NCI-H446 (cell line): ENCODE data around the gene EPB41L4B.

Experiments used
- DNase-seq, 2 experiments: peaks; one replicate each; lab custom pipeline; 2025; lab: John Stamatoyannopoulos, UW

Gene EPB41L4B

DNA sequence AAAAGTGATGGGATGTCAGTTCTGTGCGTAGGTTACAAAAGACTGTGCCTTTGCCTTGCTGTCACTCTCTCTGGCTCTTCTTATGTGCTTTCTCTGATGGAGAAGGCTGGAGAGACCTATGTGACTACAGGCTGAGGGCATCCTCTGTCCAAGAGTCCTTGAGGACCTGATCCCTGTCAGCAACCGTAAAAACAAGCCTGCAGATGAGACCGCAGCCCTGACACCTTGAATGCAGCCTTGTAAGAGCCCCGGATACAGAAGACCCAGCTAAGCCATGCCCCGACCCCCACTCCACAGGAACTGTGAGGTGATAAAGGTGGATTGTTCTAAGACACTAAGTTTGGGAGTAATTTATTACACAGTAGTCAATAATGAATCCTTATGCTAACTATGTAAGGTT is 121.2 kb downstream of the EPB41L4B start:
- DNase-seq = no peak

DNA sequence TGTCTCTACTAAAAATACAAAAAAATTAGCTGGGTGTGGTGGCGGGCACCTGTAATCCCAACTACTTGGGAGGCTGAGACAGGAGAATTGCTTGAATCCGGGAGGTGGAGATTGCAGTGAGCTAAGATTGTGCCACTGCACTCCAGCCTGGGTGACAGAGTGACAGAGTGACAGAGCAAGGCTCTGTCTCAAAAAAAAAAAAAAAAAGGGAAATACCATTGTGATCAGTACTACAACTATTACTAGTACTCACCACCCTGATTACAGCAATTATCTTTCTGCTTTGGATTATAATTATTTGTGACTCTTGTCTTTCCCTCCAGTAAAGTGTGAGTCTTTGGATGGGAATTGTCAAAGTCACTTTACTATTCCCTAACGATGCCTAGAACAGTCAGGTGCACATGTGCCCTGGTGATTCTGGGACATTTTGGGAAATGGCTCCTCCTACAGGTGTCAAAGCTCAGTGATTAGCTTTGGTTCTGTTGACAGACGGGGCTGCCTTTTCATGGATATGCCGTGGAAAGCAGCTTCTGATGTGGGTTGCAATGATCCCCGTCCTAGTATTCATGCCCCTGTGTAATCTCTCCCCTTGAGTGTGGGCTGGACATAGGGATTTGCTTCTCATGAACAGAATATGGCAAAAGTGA is 122.0 kb downstream of the EPB41L4B start:
- DNase-seq = no peak

DNA sequence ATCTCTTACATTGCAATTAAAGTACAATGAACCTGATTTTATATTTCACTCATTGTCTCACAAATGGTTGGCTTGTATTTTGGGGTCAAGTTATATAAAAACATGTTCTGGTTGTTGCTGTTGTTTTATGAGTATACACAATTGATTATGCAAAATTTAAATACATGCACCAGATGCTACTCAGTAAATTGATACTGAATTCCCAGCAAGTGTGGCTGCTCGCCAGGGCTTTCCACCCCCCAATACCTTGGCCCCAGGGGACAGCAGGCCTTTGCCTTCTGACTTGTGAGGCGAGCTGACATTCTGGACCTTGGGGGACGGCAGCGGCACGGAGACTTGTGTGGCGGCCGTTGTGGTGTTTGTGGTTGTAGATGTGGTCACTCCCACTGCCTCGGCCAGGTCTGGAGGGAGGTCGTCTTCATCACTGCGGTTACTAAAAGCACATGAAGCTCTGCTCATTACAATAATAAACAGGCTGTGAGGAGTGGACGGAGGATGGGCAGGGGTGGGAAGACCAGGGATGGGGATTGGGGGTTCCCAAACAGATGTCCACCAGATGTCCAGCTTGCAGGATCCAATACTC is 126.8 kb downstream of the EPB41L4B start:
- DNase-seq = peak in 1 of 2 experiments; percentile 14

DNA sequence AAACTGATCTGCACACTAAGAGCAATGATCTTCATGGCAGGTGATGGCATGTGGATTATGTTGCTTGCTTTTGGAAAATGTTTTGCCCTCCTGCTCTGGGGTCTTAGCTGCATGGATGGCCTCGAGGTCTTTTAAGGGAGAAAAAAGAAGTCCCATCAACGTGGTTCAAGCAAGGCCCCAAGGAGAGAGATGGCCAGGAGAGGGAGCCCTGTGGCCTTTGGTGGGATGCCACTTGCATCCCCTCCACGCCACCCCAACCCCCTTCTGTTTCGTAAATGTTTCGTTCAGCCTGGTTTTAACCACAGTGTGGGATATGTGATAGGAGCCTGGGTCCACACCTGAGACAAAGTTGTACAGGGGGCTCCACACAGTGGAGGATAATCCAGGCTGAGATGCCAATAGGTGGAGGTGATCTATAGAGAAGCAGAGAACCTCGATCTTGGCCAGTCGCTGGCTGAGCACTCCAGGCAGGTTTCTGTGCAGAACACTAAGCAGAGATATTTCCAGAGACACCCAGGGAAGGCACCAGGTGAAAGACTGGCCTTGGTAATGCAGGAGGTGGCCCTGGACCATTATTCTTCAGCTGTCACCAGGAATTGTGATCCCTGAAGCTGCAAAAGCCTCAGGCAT is 128.0 kb downstream of the EPB41L4B start:
- peak in 1 of 2 experiments; percentile 18 for DNase-seq

DNA sequence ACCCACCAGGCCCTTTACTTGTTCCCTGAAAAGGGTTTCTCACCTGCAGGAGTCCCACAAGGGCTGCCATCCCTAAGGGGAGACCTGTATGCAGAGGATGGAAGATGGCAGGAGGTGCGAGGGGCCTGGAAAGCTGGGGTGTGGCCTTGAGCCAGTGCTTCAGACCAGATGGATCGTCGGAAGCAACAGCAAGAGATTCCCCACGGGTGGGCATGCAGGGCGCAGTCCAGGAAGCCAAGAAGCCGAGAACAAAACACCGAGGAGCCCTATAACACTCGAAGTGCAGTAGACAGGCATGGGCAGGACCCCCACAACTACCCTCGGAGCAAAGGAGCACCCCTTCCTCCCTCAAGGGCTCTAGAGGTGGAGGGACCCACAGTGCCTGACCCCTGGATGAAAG is 129.1 kb downstream of the EPB41L4B start:
- no peak for DNase-seq

DNA sequence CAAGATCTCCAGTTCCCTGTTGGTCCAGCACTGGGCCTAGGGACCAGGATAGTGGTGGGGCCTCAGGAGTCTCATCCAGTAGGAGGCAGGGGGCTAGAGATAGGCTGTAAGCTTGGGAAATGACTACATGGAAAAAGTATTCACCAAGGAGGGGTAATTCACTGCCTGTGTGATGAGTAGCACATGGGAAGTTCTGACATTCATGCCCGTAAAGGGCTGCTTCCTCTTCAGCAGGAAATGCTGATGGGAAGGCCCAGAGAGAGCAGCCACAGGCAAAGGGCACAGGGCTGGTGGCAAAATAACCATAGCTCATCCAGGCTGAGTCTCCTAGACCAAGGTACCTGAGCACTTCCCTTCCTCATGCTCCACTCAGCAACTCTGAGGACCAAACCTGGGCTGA is 130.7 kb downstream of the EPB41L4B start:
- DNase-seq = no peak

DNA sequence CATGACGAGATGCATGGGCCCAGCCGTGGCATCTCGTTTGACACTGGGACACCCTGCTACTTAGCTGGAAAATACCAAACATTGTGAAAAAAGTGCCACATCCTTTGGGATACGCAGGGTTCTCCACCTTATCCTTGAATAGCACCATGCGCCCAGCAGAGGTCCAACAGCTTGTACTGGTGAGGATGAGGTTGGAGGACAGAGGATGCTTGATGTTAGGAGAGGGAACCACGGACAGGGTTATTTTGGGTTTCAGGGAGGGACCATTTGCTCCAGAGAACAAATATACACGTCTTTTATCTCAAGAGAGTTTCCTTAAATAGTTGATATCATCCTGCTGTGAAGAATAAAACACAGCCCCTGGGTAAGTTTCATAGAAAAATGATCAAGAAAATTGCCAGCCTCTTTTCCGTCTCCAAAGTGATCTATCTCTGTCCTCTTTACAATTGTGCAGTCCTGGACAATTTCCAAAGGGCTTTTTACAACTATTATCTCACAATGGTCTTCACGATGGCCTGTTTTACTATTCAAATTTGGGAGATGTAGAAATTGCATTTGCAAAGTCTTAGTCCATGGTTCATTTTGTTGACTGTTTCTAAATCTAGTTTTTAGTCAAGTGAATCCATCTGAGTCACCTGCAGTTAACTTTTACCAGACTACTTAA is 133.9 kb downstream of the EPB41L4B start:
- DNase-seq = no peak

DNA sequence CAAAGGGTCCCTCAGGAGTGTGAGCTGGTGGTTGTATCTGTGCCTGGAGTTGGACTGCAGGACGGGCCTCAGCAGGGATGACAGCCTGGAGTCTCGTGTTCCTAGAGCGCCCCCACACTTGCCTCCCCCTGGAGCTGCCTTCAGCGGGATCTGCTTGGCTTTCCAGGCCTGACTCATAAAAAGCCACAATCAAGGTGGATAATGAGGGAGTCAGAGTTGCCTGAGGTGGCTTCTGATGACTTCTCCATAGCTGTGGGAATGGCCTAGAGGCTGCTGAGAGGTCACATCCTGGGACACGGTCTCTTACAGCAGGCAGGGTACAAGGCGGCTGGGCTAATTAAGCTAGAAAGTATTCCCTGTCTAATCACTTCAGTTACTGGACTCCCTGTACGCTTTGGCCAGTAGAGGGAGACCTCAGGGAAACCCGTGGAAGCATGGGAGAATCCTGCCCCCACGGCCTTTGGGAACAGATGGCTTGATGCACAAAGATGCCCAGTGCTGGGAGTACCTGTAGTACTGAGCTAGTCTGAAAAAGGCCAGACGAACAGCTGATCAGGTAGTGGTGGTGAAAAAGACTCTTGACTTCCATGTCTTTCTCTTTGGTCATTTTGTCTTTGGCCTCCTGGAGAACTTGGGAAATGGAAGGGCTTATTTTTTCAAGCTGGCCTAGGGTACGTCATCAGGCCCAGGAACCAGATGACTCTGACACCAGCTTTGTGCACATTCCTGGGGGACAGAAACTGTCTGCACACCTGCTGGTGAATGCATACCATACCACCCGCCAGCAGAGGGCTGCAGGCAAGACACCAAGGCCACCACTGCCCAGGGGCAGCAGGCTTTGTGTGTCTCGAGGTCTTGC is 137.7 kb downstream of the EPB41L4B start:
- DNase-seq = peak in 1 of 2 experiments; percentile 19

DNA sequence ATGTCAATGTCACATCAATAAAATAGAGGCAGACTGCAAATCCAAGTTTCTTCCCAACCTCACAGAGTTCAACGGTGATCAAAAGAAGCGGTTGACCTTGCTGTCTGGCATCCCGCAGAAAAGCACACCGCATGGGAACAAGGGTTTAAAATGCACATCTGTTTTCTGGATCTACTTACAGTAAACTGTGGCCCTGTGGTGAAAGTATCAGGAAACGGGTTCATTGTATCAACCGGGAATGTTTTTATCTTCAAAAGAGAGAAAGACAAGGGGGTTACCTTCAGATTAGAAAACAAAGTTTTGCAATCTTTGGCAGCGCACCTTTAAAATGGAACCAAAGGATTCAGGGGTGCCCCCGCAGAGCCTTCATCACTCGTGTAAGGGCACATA is 138.3 kb downstream of the EPB41L4B start:
- no peak for DNase-seq

DNA sequence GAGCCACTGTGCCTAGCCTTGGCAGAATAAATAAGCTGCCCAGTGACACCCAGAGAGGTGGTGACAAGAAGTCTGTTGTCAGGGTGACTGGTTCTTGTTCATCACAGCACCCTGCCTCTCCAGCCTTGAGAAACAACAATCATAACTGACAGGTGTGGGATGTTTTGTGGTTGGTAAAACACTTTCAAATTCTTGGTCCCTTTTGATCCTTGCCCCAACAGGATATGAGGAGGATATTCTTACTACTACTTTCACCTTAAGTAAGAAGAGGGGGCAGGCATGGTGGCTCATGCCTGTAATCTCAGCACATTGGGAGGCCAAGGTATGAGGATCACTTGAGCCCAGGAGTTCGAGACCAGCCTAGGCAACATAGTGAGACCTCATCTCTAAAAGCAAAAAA is 139.6 kb downstream of the EPB41L4B start:
- DNase-seq = no peak

DNA sequence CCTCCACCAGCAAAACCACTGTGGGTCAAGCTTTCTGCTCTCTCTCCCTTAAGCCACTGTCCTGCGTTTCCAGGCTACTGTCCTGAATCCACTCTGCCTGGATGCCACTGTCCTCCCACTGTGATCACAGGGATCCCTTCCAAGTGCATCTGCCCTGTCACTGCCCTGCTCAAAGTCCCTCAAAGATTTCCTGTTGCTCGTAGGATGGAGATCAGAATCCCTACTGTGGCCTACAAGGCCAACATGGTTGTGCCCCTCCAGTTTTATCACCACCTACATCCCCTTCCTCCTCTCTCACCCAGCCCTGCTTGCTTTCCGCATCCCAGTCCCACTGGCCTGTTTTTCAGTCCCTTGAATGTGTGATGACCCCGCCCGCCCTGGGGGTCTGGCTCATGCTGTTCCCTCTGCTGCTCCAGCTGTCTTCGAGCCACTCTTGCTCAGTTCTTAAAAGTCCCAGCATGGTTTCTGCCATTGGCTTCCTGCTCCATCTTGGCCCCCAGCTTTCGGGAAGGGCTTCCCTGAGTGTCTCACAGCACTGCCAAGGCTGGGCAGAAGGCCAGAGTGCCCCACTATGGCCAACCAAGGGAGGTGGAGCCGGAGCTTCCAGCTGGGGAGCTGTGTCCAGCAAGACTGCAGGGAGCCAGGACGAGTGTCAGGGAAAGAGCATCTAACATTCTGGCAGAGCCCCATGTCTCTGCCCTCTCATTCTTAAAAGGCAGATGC is 140.9 kb downstream of the EPB41L4B start:
- DNase-seq = peak in 1 of 2 experiments; percentile 47

DNA sequence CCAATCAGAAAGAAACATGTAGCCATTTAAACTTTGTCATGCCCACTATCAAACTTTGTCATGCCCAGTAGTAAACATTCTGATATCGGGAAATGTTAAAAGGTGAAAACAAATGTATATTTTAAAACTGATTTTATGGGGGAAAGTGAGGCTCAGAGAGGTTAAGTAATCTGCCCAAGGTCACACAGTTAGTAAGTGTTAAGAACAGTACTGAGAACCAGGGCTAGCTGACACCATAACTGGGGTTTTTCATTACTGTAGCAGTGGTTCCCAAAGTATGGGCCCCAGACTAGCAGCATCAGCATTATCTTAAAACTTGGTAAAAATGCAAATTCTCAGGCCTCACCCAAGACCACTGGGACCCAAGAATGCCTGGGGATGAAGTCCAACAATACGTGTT is 143.9 kb downstream of the EPB41L4B start:
- no peak for DNase-seq

DNA sequence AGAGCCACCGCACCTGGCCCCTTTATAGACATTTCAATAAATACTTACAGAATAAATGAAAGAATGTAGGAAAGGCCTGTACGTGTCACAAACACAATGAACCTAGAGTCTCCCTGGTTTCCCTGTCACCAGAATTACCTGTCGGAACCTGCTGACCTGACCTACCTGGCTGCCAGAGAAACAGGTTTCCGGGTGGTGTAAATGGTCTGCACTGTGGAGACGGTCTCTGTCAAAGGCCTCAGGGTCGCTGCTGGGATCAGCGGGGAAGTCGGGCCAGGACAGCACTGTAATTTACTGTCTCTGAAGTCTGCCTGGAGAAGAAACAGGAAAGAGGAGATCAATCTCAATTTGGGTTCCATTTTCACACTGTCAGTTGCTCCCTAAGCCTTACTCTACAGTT is 144.5 kb downstream of the EPB41L4B start:
- no peak for DNase-seq

DNA sequence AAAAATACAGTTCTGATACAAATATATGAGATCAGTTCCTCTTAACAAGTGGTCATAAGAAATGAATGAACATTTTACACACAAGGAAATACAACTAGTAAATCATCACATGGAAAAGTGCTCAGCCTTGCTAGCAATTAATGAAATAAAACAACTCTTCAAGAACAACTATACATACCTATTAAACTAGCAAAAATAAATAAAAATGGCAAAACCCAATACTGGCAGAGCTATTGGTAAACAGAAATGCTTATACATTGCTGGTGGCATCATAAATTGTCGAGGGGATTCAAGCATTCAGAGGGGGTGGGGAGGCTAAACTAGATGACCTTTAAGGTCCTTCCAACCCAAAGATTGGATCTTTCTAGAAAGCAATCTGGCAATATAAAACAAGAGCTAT is 147.9 kb downstream of the EPB41L4B start:
- DNase-seq = no peak

DNA sequence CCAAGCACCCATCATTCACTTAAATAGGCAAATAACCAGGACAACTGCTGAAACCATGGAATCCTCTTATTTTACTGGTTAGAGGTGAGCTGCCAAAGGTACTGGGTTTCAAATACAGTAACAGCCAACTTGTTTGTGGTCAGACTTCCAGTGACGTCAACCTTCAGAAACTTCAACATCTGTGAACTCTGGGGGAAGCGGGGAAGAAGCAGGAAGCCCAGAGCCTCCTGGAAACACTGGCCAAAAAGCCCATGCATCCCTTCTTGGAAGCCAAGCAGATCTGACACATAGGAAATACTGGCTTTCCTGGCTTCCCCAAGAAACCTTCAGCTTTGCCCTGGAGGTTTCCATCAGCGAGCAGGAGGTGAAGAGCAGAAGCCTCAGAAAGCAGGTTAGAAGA is 148.9 kb downstream of the EPB41L4B start:
- no peak for DNase-seq

DNA sequence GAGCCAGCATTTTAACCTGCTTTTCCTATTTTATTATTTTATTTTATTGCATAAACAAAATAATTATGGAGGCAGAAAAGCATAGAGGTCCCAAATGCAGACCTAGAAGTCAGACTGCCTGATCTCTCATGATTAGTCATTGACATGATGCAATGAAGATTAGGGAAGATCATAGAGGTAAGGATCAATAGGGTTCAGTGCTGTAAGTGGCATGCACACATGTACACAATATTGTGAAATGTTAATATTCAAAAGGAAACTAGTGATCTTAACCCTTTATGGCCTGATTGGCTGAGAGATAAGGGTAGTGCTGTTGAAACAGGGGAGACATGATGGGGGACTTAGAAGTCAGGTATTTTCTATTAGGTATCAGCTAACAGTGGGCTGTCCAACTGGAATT is 152.7 kb downstream of the EPB41L4B start:
- no peak for DNase-seq

DNA sequence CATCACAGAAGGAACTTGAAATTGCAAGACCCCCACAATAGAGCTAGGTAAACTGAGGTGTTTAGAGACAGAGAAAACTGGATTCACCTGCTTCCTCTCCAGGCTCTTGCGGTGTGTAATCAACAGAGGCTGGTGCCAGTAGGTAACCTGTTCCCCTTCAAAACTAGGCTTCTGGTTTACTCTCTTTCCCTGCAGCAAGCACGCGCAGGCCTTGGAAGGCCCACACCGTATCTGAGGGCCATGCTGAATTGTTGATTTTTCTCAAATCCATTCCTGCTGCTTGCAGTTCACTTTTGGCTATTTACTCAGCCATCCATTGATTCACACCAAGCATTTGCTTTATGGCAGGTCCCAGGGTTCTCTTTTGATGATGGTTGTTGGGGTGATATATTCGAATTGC is 153.1 kb downstream of the EPB41L4B start:
- DNase-seq = no peak

DNA sequence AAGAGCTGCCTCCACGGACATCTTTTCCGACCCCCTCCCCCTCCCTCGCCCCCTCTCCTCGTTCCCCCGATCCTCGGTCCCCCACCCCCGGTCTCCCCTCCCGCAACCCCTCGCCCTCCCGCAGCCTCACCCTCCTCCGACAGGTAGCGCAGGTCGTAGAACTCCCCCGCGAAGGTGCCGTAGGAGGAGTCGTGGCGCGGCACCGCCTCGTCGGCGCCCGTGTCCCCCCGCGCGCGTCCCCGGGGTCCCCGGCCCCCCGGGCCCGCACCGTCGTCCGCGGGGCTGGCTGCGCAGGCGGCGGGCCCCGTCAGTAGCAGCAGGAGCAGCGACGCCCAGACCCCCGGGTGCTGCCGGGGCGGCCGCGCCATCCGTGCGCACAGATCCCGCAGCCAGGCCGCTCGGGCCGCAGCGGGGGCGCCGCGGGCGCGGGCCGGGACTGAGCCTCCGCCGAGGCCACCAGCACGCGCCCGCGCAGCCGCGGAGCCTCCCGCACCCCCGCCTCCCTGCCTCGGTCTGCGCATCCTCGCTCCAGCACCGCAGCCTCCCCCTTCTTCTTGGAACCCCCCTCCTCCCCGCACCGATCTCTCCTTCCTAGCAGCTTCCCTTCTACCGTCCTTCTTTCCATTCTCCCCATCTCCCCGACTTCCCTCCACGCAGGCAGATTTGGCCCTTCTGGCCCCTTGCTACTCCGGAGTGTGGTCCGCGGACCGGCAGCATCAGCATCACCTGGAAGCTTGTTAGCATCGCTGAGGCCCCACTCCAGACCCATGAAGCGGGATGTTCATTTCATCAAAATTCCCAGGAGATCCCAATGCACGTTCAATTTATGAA is 153.9 kb downstream of the EPB41L4B start, which contains the start of gene FRRS1L:
FRRS1L (minus strand) TSS at position 479 of the 831 bp plus-strand sequence; CDS start at position 368, 111 bp downstream.
- DNase-seq = no peak

DNA sequence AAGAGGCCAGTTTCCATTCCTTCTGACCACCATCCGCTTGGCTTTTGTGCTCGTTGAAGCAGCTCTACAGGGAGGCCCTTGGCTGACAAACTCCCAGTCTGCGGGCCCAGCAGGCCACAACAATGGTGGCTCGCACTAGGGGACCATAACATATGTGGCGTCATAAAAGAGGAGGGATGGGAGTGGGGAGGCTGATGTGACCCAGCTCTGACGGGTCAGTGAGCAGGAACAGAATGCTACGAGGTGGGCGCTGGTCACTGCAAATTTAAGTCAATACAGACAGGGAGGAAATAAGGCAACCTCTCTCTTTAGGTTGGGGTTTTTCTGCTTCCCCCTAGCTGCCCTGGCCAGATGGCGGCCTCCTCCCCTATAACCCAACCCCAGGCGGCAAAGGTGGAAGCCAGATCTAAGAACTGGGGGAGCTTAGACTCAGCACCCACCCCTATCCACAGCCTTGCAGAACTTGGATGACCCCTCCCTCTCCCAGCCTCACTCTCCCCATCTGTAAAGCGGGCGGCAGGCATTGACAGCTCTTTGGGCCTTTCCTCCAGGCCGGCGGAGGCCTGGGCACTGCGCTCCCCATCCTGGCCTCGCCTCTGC is 154.6 kb downstream of the EPB41L4B start:
- no peak for DNase-seq

DNA sequence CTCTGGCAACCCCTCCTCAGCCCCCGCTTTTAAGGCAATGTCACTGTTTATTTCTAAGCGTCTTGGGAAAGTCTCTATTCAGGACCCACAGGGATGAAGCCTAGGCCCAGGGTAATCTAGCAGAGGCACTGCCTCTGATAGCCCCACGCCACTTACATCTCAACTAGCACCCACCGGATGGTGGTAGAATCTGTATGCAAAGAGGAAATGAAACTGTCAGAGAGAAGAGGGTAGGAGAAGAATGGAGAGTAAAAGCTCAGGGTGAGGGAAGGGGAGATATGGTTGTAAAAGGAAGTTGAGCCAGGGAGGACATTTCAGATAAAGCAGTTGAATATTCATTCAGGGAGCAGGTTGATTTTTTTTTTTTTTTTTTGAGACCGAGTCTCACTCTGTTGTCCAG is 156.8 kb downstream of the EPB41L4B start:
- no peak for DNase-seq
